Body of pancreas (tissue), 4 donors: ENCODE measurements around the gene UBE4B.

Source experiments
- POLR2A ChIP-seq, 3 donors: fragments of 450-650 bp; IDR thresholded peaks; one replicate each; pipeline ENCODE4 v1.6.1; 2016; ENCODE audit warnings: antibody characterized with exemption in 3 of 3, mild to moderate bottlenecking in 2 of 3
- TF ChIP-seq, protein P1 (sequence below), 7 experiments: fragments of 450-650 bp in 4 of 7; fragments of 200-600 bp in 3 of 7; sonication (generic) in 3 of 7; IDR thresholded peaks; one replicate each; pipeline ENCODE4 v1.5.1; 2016 to 2019; ENCODE audit warnings: antibody characterized with exemption in 7 of 7

DNA sequence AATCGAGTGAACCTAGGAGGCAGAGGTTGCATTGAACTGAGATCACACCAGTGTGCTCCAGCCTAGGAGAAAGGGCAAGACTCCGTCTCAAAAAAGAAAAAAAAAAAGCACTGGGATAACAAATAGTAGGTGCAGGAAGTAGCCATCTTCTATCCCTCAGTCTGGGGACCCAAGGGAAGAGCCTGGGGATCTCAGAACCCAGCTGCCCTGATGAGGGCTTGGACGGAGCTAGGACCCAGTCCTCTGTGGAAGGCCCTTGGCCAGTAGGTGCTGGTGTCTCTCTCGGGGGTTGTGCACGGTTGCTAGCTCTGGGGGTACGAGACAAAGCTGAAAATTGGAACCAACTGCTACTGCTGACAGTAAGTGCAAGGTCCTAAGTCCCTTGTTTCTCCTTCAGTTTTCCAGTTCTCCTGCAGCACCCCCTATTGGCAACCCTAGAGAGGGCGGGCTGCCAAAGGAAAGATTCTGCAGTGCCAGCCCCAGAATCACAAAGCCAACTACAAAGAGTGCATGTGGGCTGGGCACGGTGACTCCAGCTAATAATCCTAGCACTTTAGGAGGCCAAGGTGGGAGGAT, 120.0 kb downstream of the UBE4B start:
- TF ChIP-seq, protein P1, sequence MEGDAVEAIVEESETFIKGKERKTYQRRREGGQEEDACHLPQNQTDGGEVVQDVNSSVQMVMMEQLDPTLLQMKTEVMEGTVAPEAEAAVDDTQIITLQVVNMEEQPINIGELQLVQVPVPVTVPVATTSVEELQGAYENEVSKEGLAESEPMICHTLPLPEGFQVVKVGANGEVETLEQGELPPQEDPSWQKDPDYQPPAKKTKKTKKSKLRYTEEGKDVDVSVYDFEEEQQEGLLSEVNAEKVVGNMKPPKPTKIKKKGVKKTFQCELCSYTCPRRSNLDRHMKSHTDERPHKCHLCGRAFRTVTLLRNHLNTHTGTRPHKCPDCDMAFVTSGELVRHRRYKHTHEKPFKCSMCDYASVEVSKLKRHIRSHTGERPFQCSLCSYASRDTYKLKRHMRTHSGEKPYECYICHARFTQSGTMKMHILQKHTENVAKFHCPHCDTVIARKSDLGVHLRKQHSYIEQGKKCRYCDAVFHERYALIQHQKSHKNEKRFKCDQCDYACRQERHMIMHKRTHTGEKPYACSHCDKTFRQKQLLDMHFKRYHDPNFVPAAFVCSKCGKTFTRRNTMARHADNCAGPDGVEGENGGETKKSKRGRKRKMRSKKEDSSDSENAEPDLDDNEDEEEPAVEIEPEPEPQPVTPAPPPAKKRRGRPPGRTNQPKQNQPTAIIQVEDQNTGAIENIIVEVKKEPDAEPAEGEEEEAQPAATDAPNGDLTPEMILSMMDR (IDR thresholded peaks at IDR 0.05) = peak in 6 of 7 experiments; percentile 36 to 48 (median 44)
- no peak for TF ChIP-seq POLR2A (IDR thresholded peaks at IDR 0.05)
